ENCODE measurements around the gene NAP1L1.
"Not testable (repeated sequence)": the region's sequence is repeated elsewhere in the genome, so short reads cannot be mapped to it uniquely, and the experiment has no call there.

NAP1L1 gene

GRCh38 chr12:76006028-76006925 is 78.2 kb downstream of the NAP1L1 start:
- H3K27me3 Mint-ChIP-seq, result no peaks in the 10 kb centered on the region
- peaks cover 6% of the 10 kb centered on the region for H3K9me3 Mint-ChIP-seq (ENCODE audit: low read depth)
- H3K36me3 Mint-ChIP-seq, result no peaks in the 10 kb centered on the region
- no peak overlapping the region for H3K27ac Mint-ChIP-seq
- no peaks in the 10 kb centered on the region for H3K4me1 Mint-ChIP-seq (ENCODE audit: low read depth)
- no peak overlapping the region for H3K4me3 Mint-ChIP-seq

- no peaks in the 10 kb centered on the region for H3K36me3 Mint-ChIP-seq
- no peak overlapping the region for H3K27ac Mint-ChIP-seq
- H3K4me3 Mint-ChIP-seq, result no peak overlapping the region
- H3K4me1 Mint-ChIP-seq (ENCODE audit: low read depth), result peaks cover 2% of the 10 kb centered on the region
- peaks cover 6% of the 10 kb centered on the region for H3K9me3 Mint-ChIP-seq (ENCODE audit: low read depth)
- H3K27me3 Mint-ChIP-seq, result no peaks in the 10 kb centered on the region
Observed at GRCh38 chr12:76003355-76003638, 81.2 kb downstream of the NAP1L1 start.

GRCh38 chr12:76002598-76003354 is 81.7 kb downstream of the NAP1L1 start:
- Mint-ChIP-seq H3K4me3 (no peak overlapping the region), H3K27ac (no peak overlapping the region), H3K27me3 (no peaks in the 10 kb centered on the region), H3K36me3 (no peaks in the 10 kb centered on the region), H3K4me1 (ENCODE audit: low read depth) (peaks cover 2% of the 10 kb centered on the region), H3K9me3 (ENCODE audit: low read depth) (peaks cover 6% of the 10 kb centered on the region)

- no peak overlapping the region for H3K27ac Mint-ChIP-seq
- no peaks in the 10 kb centered on the region for H3K9me3 Mint-ChIP-seq (ENCODE audit: low read depth)
Observed at GRCh38 chr12:75998292-75999063, 86.0 kb downstream of the NAP1L1 start.

GRCh38 chr12:75997658-75998057 is 86.8 kb downstream of the NAP1L1 start:
- no peaks in the 10 kb centered on the region for H3K36me3 Mint-ChIP-seq
- H3K4me3 Mint-ChIP-seq, result no peak overlapping the region
- H3K4me1 Mint-ChIP-seq (ENCODE audit: low read depth), result peaks cover 22% of the 10 kb centered on the region
- no peaks in the 10 kb centered on the region for H3K27me3 Mint-ChIP-seq
- H3K27ac Mint-ChIP-seq, result no peak overlapping the region
- no peaks in the 10 kb centered on the region for H3K9me3 Mint-ChIP-seq (ENCODE audit: low read depth)

More at GRCh38 chr12:75998292-75999063, 86.0 kb downstream of the NAP1L1 start:
- Mint-ChIP-seq H3K36me3 (no peaks in the 10 kb centered on the region), H3K27me3 (no peaks in the 10 kb centered on the region), H3K4me3 (no peak overlapping the region), H3K4me1 (ENCODE audit: low read depth) (peaks cover 20% of the 10 kb centered on the region)

GRCh38 chr12:75996861-75997447 is 87.5 kb downstream of the NAP1L1 start:
- H3K4me1 Mint-ChIP-seq (ENCODE audit: low read depth), result peaks cover 22% of the 10 kb centered on the region
- no peak overlapping the region for H3K4me3 Mint-ChIP-seq
- H3K27me3 Mint-ChIP-seq, result no peaks in the 10 kb centered on the region
- H3K36me3 Mint-ChIP-seq, result no peaks in the 10 kb centered on the region
- H3K9me3 Mint-ChIP-seq (ENCODE audit: low read depth), result no peaks in the 10 kb centered on the region
- H3K27ac Mint-ChIP-seq, result no peak overlapping the region

GRCh38 chr12:75995691-75996090 is 88.8 kb downstream of the NAP1L1 start:
- no peaks in the 10 kb centered on the region for H3K36me3 Mint-ChIP-seq
- H3K27ac Mint-ChIP-seq, result no peak overlapping the region

GRCh38 chr12:75994069-75994740 is 90.3 kb downstream of the NAP1L1 start:
- Mint-ChIP-seq H3K4me1 (ENCODE audit: low read depth) (peaks cover 22% of the 10 kb centered on the region), H3K27ac (peak overlapping the region; percentile 77), H3K27me3 (no peaks in the 10 kb centered on the region), H3K9me3 (ENCODE audit: low read depth) (no peaks in the 10 kb centered on the region), H3K4me3 (peak overlapping the region; percentile 6), H3K36me3 (no peaks in the 10 kb centered on the region)

More at GRCh38 chr12:75995691-75996090, 88.8 kb downstream of the NAP1L1 start:
- Mint-ChIP-seq H3K27me3 (no peaks in the 10 kb centered on the region), H3K9me3 (ENCODE audit: low read depth) (no peaks in the 10 kb centered on the region), H3K4me1 (ENCODE audit: low read depth) (peaks cover 22% of the 10 kb centered on the region), H3K4me3 (no peak overlapping the region)

- Mint-ChIP-seq H3K9me3 (ENCODE audit: low read depth) (no peaks in the 10 kb centered on the region), H3K36me3 (no peaks in the 10 kb centered on the region), H3K4me3 (no peak overlapping the region), H3K4me1 (ENCODE audit: low read depth) (peaks cover 23% of the 10 kb centered on the region), H3K27ac (no peak overlapping the region), H3K27me3 (no peaks in the 10 kb centered on the region)
Observed at GRCh38 chr12:75991753-75992152, 92.7 kb downstream of the NAP1L1 start.

- no peak overlapping the region for H3K4me3 Mint-ChIP-seq
- no peak overlapping the region for H3K27ac Mint-ChIP-seq
- H3K9me3 Mint-ChIP-seq (ENCODE audit: low read depth), result no peaks in the 10 kb centered on the region
- no peaks in the 10 kb centered on the region for H3K36me3 Mint-ChIP-seq
- no peaks in the 10 kb centered on the region for H3K27me3 Mint-ChIP-seq
- peaks cover 29% of the 10 kb centered on the region for H3K4me1 Mint-ChIP-seq (ENCODE audit: low read depth)
Observed at GRCh38 chr12:75990189-75990912, 94.1 kb downstream of the NAP1L1 start.

GRCh38 chr12:75987709-75988108 is 96.8 kb downstream of the NAP1L1 start:
- not testable (repeated sequence) for H3K4me3 Mint-ChIP-seq; H3K27ac Mint-ChIP-seq; H3K27me3 Mint-ChIP-seq; H3K36me3 Mint-ChIP-seq; H3K9me3 Mint-ChIP-seq (ENCODE audit: low read depth)
- peaks cover 29% of the 10 kb centered on the region for H3K4me1 Mint-ChIP-seq (ENCODE audit: low read depth)

Data from activated naive CD8-positive, alpha-beta T cell (primary cell).